ENCODE measurements around the gene AK8.

Gene AK8

GRCh38 chr9:132811985-132812384, 66.1 kb downstream of the AK8 start:
- no peak for TF ChIP-seq CTCF (IDR thresholded peaks at IDR 0.05; ENCODE audit: low read depth, low read length)
- H3K4me3 ChIP-seq (ENCODE audit: low read depth, low read length), result no peak overlapping the region
- DNase-seq (ENCODE audit: low read depth, low spot score), result no peak
- in situ Hi-C loops (cut with HindIII; ENCODE audit: low sequenced_read_pairs), result no loop called here

- H3K4me3 ChIP-seq (ENCODE audit: low read depth, low read length), result no peak overlapping the region
- DNase-seq (ENCODE audit: low read depth, low spot score), result no peak
- TF ChIP-seq CTCF (IDR thresholded peaks at IDR 0.05; ENCODE audit: low read depth, low read length), result no peak
- in situ Hi-C loops (cut with HindIII; ENCODE audit: low sequenced_read_pairs), result no loop called here
Measured at GRCh38 chr9:132810314-132810713, 67.8 kb downstream of the AK8 start.

- in situ Hi-C loops (cut with HindIII; ENCODE audit: low sequenced_read_pairs), result no loop called here
- H3K4me3 ChIP-seq (ENCODE audit: low read depth, low read length), result no peak overlapping the region
- no peak for DNase-seq (ENCODE audit: low read depth, low spot score)
- TF ChIP-seq CTCF (IDR thresholded peaks at IDR 0.05; ENCODE audit: low read depth, low read length), result no peak
Measured at GRCh38 chr9:132809677-132810271, 68.3 kb downstream of the AK8 start.

- DNase-seq (ENCODE audit: low read depth, low spot score), result no peak
- in situ Hi-C loops (cut with HindIII; ENCODE audit: low sequenced_read_pairs), result no loop called here
- no peak for TF ChIP-seq CTCF (IDR thresholded peaks at IDR 0.05; ENCODE audit: low read depth, low read length)
- no peak overlapping the region for H3K4me3 ChIP-seq (ENCODE audit: low read depth, low read length)
Measured at GRCh38 chr9:132808645-132809044, 69.4 kb downstream of the AK8 start.

- in situ Hi-C loops (cut with HindIII; ENCODE audit: low sequenced_read_pairs), result no loop called here
- no peak for DNase-seq (ENCODE audit: low read depth, low spot score)
- TF ChIP-seq CTCF (IDR thresholded peaks at IDR 0.05; ENCODE audit: low read depth, low read length), result no peak
- H3K4me3 ChIP-seq (ENCODE audit: low read depth, low read length), result no peak overlapping the region
Measured at GRCh38 chr9:132806723-132807421, 71.2 kb downstream of the AK8 start.

- DNase-seq (ENCODE audit: low read depth, low spot score), result no peak
- in situ Hi-C loops (cut with HindIII; ENCODE audit: low sequenced_read_pairs), result no loop called here
- TF ChIP-seq CTCF (IDR thresholded peaks at IDR 0.05; ENCODE audit: low read depth, low read length), result no peak
- H3K4me3 ChIP-seq (ENCODE audit: low read depth, low read length), result no peak overlapping the region
Measured at GRCh38 chr9:132806306-132806705, 71.8 kb downstream of the AK8 start.

All from astrocyte of the spinal cord (primary cell).